GM18511 (cell line): Measurements from ENCODE around the gene TTLL11.

Source experiments
- ATAC-seq: cut with Tn5 transposase; IDR thresholded peaks from one replicate; pipeline ENCODE4 v1.9.1; 2021; ENCODE audit warnings: mild to moderate bottlenecking, moderate library complexity; ENCODE audit not compliant: unreplicated experiment

The TTLL11 gene

GRCh38 chr9:122110100-122110833 is 17.2 kb upstream of the TTLL11 start:
- ATAC-seq, result no peak

- ATAC-seq, result no peak
These were observed 16.1 kb upstream of the TTLL11 start for GRCh38 chr9:122109035-122109813.

GRCh38 chr9:122107291-122107805 is 14.2 kb upstream of the TTLL11 start:
- no peak for ATAC-seq

GRCh38 chr9:122106576-122106975 is 13.5 kb upstream of the TTLL11 start:
- ATAC-seq, result no peak

GRCh38 chr9:122103985-122104384 is 10.9 kb upstream of the TTLL11 start:
- ATAC-seq, result no peak

GRCh38 chr9:122102156-122102555 is 9.0 kb upstream of the TTLL11 start:
- no peak for ATAC-seq

GRCh38 chr9:122100756-122101155 is 7.6 kb upstream of the TTLL11 start:
- ATAC-seq, result no peak

GRCh38 chr9:122099271-122099869 is 6.3 kb upstream of the TTLL11 start:
- ATAC-seq, result no peak

GRCh38 chr9:122097679-122098315 is 4.7 kb upstream of the TTLL11 start:
- no peak for ATAC-seq

GRCh38 chr9:122096620-122097415 is 3.7 kb upstream of the TTLL11 start:
- ATAC-seq, result no peak

GRCh38 chr9:122095010-122095767 is 2.1 kb upstream of the TTLL11 start:
- no peak for ATAC-seq

GRCh38 chr9:122091682-122092592 is 1.2 kb downstream of the TTLL11 start:
- no peak for ATAC-seq

- no peak for ATAC-seq
These were observed 2.1 kb downstream of the TTLL11 start for GRCh38 chr9:122090981-122091380.

GRCh38 chr9:122090287-122090883 is 2.7 kb downstream of the TTLL11 start:
- ATAC-seq, result no peak

GRCh38 chr9:122088880-122089706 is 4.0 kb downstream of the TTLL11 start:
- ATAC-seq, result no peak

GRCh38 chr9:122087406-122088200 is 5.5 kb downstream of the TTLL11 start:
- ATAC-seq, result no peak

- no peak for ATAC-seq
These were observed 6.2 kb downstream of the TTLL11 start for GRCh38 chr9:122086873-122087272.
